GM18526 (cell line): ENCODE measurements around the gene SH3D21.

Experiments used
- POLR2A ChIP-seq: IDR thresholded peaks from 3 replicates; pipeline ENCODE4 v1.6.1; 2011; ENCODE audit not compliant: insufficient read length; ENCODE audit errors: extremely low read depth

SH3D21 gene

GRCh38 chr1:36358514-36359084 lies 52.4 kb downstream of the SH3D21 start:
- no peak for TF ChIP-seq POLR2A

GRCh38 chr1:36359383-36359782 lies 53.2 kb downstream of the SH3D21 start:
- TF ChIP-seq POLR2A: no peak

GRCh38 chr1:36359911-36360550 lies 53.9 kb downstream of the SH3D21 start:
- TF ChIP-seq POLR2A: no peak

GRCh38 chr1:36365381-36365780 lies 59.2 kb downstream of the SH3D21 start:
- TF ChIP-seq POLR2A: no peak

GRCh38 chr1:36366091-36366661 lies 60.0 kb downstream of the SH3D21 start:
- TF ChIP-seq POLR2A: no peak

GRCh38 chr1:36367066-36367465 lies 60.9 kb downstream of the SH3D21 start:
- no peak for TF ChIP-seq POLR2A

GRCh38 chr1:36367798-36368197 lies 61.6 kb downstream of the SH3D21 start:
- no peak for TF ChIP-seq POLR2A

- TF ChIP-seq POLR2A: no peak
These were observed 63.1 kb downstream of the SH3D21 start for GRCh38 chr1:36369061-36369861.
